Umbilical cord (tissue), 2 donors: ENCODE data around the gene PDGFA. TPM values are rescaled to one million over a fixed set of nuclear protein-coding genes. Genes with fewer than 3 reads are reported as not detected.
A peak's percentile ranks its signal among the peaks of the same experiment; 100 is the strongest.

Experiments
- DNase-seq: peaks from one replicate; pipeline ENCODE4 v3.0.0-alpha.2; 2015; ENCODE audit warnings: low spot score
- total RNA-seq: library from RNA; depleted of rRNA; stranded (reverse); fragments of >200 nt; gene quantifications from one replicate; pipeline ENCODE4 v1.2.3, GENCODE V29; 2014; ENCODE audit warnings: low replicate concordance; ENCODE audit not compliant: insufficient read depth

The PDGFA gene
- total RNA-seq, result 120 TPM

DNA sequence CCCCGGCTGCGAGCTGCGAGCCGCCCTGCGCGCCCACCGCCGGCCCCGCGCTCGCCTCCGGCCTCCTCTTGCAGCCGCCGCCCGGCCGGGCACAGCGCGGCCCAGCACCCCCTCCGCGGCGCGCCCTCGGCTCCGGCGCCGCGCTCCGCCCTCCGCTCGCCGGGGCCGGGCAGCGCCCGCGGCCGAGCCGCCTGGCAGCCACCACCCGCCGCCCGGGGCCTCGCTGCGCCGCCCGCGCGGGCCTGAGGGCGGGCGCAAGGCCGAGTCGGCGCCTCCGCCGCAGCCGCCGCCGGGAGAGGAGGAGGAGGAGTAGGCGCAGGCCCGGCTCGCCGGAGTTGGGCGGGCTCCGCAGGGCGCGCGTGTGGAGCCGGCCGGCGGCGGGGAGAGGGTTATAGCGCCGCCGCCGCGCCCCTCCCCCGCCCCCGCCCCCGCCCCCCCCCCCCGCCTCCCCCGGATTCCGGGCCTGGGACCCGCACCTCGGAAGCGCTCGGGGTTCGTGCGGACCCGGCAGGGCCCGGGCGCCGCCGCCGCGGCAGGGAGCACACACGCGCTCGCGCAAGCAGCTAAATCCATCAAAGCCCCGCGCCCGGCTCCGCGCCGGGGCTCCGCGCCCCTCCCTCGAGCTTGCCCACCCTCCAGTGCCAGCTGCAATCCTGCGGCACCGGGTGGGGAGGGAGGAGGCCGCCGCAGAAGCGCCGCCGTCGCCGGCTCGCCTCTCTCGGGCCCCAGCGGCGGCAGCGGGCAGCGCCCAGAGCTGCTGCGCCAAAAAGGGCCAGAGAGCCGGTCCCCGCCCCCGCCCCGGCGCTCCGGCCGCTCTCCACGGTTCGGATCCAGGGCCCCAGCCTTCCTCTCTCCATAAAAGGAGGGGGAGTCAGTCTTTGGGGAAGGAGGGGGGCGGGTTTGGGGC is at the start of gene PDGFA:
PDGFA (minus strand) TSS at position 363 of the 907 bp plus-strand sequence. CDS start 845 bp downstream, outside the sequence.
- peak; percentile 77 for DNase-seq

DNA sequence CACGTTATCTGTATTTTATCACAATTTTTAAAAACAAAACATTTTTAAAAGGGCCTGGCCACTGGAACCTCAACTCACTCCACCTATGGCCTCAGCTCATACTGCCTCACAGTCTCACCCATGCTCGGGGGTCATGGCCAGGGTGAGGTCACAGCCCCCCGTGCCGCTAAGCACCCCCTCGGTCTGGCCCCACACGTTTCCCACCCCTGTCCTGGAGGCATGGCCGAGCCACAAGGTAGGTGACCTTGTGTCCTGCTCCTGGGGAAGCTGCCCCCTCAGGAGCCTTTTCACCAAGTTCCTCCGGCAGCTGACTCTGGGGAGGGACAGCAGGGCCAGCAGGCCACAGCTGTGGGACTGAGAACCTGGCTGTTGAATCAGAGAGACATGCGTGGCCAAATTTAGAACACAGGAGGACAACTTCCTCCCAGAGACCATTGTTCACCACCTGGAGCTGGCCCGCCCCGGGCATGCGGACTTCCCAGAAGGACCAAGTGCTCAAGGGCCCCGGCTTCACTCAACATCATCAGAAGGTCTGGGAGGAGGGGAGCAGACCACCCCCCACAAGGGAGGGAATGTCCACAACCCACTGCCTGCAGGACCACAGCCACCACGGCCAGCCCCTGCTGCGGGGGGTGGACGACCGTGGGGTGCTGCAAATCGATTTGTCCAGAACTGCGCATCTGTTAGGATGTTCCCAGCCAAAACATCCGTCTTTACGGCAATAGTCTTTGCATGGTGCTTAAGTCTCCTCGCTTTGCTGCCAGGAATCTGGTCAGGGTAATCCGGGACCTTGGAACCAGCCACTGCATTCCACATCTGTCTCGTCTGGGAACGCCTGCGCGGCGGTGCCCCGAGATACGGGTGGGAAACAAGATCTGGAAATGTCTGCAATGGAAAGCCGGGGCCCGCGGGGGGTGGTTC is 48.6 kb upstream of the PDGFA start:
- DNase-seq, result peak; percentile 95

DNA sequence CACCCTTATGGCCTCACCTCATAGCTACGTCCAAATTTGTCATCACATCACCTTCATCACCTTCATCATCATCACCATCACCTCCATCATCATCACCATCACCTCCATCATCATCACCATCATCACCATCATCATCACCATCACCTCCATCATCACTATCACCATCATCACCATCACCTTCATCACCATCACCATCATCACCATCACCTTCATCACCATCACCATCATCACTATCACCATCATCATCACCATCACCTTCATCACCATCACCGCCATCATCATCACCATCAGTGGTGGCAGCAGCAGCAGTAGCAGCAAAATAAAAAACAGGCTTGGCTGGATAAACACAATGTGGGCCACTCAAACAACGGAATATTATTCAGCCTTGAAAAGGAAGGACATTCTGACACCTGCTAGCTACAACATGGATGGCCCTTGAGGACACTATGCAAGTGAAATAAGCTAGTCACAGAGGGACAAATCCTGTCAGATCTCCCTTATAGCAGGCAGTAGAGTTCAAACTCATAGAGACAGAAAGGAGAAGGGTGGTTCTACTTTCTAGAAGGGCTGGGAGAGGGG is 47.7 kb upstream of the PDGFA start:
- DNase-seq, result no peak

DNA sequence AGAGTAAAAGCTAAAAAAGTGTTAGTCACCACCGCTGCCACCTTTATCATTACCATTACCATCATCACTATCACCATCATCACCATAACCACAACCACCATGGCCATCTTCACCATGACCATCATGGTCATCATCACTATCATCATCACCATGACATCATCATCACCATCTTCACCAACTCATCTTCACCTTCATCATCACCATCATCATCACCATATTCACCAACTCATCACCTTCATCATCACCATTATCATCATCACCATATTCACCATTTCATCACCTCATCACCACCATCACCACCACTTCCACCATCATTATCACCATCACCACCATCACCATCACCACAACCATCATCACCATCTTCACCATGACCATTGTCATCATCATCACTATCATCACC is 46.5 kb upstream of the PDGFA start:
- DNase-seq, result no peak

DNA sequence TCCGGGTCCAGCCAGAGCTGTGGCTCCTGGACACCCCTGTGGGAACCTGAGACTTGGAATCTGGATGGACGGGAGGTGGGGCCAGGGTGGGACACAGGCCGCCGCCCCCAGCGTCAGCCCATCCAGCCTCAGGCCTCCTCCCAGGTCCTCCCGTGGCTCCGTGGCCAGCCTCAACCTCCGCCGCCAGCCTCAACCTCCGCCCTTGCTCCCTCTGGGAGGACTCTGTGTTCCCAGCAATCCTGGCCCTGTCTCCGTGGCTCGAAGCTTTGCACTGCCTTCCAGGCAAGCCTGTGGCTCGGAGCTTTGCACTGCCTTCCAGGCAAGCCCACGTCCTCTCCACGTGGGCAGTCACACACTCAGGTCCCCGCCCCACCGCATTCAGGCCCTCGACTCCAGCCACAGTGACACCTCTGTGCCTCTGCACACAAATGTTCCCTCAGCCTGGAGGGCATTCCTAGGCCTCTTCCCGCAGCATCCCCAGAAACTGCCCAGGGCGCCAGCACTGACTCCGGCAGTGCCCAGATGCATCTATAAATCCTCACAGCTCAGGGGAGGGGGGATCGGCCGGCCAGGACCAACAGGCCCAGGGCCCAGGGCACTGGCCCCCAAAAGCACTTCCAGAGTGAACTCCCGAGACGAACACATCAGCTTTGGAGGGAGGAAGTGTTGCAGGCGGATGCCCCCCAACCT is 44.7 kb upstream of the PDGFA start:
- no peak for DNase-seq

DNA sequence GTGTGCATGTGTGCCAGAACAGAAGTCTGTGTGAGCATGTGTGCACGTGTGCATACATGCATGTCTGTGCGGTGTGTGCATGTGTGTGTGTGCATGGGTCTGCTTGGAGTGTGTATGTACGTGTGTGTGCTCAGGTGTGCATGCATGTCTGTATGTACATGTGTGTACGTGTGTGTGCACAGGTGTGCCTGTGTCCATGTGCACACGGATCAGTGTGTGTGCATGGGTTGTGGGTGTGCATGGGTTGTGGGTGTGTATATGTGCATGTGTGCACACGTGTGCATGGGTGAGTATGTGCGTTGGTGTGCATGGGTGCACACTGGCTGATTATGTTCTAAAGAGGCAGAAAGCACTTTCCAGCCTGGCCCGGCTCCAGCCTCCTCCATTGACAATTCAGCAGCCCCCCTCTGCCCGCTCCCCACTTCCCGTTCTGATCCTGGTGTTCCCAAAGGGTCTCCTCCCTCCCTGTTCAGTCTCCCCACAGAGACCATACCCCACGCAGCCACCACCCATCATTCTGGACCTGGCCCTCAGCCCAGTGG is 44.1 kb upstream of the PDGFA start:
- no peak for DNase-seq

DNA sequence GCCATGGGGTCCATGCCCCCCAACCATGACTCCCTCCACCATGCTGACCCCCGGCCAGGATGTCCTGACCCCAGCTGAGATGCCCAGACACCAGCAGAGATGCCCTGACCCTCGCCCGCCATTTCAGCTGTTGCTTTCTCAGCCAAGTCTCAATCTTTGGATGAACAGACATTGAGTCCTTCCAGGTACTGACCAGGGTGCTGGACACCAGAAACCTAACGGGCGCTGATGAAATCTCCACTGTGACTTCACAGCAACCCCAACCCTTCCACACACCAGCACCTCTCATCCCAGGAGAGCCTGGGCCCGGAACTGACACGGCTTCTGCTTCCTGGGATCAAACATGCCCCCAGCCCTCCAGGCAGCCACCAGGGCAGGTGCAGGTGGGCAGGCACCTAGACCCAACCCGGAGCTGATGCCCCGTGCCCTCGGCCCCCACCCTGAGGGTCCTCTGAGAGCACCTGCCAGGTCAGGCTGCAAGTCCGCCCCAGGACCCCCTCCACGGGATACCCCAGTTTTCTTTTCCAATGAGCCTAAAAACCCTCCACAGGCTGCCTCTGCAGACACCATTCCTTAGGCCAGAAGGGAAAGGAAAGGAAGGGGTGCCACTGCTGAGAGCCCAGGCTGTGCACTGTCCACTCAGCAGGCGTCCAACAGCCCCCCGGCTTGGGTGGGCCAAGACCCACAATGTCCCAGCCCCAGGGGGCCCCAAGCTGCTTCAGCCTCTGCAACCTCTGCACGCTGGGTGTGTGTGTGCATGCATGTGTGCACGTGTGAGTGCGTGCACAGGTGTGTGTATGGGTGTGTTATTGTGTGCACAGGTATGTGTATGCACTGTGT is 43.4 kb upstream of the PDGFA start:
- no peak for DNase-seq

DNA sequence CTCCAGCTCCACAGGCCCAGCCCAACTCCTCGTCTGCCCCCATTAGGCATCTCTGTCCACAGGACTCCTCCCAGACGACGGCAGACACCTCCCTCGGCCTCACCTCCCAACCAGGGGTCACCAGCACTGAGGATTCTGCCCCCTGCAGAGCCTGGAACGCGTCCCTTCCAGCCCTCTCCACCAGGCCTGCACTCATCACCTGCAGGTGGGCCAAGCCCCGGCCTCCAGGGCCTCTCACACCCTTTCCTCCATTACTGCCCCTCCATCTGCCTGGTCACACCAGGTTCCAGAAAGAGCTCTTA is 42.7 kb upstream of the PDGFA start:
- no peak for DNase-seq

DNA sequence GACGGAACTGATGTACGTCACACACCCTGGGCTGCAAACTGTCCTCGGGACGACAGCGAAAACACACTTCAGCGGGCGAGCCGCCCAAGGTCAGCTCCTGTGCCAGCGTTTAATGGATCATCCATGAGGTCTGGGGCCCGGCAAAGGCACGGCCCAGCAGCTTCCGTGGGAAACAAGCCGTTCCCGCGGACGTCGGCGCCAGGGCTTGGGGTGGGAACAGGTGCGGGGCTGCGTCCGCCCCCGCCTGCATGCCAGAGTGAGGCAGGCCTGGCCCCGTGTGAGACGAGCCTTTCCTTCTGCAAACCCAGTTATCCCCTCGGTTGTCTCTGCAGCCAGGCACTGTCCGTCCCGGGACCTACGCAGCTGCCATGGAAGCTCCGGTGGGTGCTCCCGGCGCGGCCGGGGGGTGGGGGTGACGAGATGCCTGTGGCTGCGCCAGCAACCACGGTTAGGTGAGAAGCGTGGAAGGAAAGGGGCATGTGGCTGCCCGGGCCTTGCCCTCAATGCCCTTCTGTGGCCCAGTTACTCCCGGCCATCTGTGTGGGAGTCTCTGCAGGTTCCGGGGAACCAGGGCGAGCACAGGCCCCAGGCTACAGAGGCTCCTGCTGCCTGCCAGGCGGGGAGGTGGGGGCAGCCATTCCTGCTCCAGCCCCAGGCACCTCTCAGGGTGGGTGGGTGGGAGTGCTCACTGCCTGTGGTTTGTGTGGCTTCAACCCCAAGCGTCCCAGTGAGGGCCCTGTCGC is 42.2 kb upstream of the PDGFA start:
- DNase-seq, result no peak

DNA sequence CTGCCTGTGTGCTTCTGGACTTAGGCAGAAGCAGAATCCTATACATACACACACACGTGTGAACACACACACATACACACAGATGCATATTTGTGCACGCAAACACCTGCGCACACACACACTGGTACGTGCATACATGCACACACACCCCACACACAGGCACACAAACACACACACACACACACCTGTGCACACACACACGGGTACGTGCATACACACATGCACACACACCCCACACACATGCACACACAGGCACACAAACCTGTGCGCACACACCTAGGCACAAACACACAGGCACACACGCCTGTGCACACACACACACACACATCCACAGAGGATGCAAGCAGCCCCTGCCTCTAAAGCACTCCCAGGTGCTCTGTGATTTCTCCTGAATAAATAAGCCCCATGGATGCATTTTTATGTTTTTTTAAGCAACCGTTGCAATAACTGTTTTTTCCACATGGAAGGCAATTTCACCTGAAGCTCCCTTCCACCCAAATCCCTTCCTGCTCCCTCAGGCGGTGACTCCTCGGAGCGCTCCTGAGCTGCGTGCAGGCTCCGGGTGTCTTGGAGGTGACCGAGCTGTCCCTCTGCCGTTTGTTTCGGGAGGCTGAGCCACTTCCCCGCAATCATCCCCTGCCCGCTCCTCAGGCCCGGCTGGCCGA is 41.5 kb upstream of the PDGFA start:
- DNase-seq, result no peak

DNA sequence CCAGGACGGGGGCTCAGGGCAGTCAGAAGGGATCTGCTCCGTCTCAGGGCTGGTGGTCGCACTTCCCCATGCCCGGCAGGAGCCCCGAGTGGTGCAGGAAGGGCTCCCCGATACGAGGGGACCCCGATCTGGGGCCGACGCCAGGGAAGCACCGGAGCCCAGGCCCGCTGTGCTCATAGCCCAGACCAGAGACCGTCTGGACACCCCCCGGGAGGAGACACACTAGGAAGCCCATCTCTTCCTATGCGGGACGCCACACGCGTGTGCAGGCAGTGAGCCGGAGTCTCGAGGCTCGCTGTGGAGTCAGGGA is 39.7 kb upstream of the PDGFA start:
- no peak for DNase-seq

DNA sequence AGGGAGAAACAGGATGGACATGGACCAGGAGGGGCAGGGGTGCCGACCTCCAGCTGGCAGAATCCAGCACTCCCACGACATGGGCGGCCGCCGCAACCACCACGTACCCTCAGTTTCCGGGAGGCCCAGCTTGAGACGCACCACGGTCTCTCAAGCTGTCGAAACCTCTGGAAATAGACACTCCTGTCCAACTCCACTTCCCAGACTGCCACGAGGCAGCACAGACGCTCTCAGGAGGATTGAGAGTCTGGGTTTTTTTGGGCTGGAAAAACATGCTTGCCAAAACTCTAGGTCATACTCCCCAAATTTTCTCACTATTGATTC is 37.9 kb upstream of the PDGFA start:
- DNase-seq, result no peak

DNA sequence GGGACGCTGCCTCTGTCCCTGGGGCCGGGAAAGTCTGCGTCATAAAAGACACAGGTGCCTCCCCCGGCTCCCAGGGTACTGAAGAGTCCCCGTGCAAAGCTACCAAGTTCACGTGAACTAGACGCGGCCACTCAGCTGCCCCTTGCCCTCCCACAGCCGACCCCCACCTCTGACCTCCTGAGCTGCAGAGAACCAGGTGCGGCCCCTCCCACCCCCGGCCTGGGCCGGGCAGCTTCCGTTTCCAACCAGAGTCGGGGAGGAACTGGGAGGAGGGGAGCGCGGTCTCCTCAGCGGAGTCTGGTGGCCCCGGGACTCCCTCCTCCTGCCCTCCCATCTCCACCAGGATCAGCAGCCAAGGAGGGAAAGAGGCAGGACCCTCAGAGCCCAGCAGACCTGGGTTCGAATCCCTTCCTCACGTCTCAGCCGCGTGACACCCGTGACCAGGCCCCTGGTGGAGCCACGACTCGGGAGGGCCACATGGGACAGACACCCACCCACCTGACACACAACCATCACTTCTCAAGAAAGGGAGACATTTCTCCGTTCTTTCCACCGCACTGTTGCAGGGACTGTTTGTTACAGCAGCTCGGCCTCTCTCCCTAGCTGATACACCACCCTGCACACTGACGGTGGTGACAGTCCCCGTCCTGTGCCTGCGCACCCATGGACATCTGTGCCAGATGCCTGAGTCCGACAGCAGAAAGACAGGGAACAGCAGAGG is 37.4 kb upstream of the PDGFA start:
- DNase-seq, result no peak

DNA sequence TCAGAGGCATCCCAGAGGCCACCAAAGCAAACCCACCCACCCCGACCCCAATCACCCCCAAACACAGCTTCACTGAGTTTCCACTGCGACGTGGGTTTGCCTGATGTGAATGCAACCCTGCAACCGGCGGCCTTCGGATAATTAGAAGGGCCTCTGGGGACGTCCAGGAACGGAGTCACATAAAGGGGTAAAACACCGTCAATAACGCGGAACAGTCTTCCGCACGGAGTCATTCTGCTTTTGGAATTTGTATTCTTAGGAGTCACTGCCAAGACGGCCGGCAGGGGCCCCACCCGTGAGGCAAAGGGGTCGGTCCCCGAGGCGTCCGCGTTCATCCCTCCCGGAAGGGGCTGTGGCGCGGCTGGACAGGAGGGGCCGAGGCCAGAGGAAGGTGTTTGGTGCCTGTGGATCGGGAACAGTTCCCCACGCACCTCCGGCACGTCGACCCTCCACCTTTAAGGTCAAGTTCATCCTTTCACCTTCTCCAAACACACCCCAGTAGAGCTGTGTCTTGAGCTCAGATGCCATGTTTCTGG is 36.7 kb upstream of the PDGFA start:
- no peak for DNase-seq

DNA sequence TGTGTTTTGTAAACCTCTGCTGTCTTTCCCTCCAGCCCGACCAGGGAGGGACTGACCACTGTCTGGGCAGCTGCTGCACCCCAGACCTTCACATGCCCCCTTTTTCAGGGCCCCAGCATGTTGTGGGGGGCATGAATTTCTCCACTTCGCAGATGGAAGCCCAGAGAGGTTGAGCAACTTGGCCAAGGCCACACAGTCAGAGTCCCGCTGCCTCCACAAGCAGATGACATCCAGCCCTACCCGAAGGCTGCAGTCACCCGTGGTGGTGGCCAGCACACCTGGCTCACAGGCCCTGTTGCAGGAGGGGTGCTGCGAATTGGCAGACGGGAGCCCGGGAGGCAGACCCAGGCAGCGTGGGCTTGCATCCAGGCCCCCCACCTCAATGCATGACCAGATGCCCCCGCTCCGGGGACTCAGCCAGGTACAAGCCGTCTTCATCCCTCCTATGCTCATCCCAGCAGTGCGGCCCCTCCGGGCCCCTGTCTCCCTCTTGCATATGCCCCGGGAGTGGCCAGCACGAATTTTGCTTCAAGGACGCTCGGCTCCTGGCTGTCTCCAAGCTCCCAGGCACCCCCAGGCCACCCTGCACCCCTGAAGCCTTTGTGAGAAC is 36.0 kb upstream of the PDGFA start:
- DNase-seq, result no peak

DNA sequence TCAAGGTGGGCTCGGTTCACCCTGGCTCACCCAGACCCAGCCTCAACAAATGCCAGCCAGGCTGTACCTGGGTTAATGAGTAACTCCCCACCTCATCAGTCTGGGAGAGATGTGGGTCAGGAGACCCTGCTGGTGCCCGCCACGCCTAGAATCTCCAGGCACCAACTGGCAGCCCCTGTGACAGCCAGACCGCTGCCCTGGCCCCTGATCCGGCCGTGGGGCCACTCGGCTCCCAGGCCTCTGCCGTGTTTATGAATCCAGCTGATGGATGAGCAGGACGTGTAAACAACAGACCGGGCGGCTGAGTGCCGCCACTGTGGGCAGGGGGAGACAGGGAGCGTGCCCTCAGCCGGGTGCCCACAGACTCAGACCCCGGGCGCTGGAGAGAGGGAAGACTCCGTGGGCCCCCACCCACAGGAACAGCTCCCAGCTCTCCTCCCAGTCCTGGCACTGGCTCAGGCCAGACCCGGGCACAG is 34.0 kb upstream of the PDGFA start:
- no peak for DNase-seq

DNA sequence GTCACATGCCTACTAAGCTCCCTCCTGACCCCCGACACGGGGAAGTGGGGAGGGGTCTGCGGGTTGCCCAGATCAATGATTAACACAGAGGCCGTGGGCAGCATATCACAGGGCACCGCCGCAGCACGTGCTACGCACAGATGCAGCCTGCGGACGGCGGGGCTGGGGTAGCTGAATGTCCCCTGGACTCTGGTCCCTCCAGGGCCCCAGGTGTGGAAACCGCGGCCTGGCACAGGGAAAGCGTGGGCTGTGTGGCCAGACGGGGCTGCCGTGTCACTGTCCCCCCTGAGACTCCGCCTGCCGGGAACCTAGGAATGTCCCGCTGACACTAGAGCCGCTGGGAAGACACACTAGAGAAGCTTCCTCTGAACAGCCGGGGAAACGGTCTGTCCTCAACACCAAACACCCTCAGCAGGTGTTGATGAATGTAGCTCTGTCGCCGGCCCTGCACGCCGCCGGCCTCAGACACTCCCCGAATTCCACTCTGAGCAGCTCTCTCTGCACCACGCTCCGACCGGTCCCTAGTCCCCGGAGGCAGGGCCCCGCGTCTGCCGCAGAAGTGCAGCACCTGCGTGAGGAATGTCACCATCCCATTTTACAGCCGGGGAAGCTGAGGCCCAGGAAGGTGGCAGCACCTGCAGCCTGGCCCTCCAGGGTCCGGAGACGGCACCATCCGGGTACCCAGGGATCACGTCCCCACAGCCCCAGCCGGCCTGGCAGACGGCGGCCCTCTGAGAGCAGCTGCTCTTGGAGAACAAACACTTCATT is 33.4 kb upstream of the PDGFA start:
- DNase-seq, result no peak
